ENCODE data around the gene SEC24C.
A peak's percentile ranks its signal among the peaks of the same experiment; 100 is the strongest.

The SEC24C gene

GRCh38 chr10:73814276-73814895 lies 70.2 kb downstream of the SEC24C start:
- DNase-seq = no peak

DNA sequence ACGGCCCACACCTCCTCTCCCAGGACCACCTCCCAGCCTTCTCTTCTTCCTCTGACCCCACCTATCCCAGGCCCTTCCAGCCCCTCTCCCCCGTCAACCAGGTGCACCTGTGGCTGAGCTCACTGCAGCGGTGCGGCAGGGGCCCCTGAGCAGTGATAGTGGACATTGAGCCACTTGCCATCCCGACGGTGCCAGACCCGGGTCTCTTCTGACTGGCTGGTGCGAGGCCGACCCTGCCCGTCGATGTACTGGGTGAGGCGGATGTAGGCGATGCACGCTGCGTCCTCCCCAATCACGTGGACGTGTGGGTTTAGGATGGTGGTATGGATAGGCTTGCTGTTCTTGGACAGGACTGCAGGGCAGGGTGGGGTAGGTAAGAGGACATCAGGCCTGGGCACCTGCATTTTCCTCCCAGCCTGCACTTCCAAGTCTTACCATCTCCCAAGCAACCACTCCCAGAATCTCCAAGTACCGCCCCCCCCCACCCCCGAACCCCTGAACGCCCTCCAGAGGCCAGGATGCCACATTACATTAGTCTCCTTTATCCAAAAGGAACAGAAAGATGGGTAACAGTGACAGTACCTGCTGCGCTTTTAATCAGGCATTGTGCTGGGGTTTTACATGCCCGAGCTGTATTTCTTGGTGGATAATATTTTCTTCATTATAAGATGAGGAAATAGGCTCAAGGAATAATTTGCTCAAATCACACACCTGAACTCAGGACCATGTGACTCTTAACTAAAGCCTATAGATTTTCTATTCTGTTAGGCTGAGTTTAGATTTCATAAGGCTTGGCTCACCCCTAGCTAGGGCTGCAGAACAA lies 70.9 kb downstream of the SEC24C start:
- DNase-seq = peak; percentile 38

GRCh38 chr10:73815719-73816030 lies 71.5 kb downstream of the SEC24C start:
- DNase-seq = no peak

DNA sequence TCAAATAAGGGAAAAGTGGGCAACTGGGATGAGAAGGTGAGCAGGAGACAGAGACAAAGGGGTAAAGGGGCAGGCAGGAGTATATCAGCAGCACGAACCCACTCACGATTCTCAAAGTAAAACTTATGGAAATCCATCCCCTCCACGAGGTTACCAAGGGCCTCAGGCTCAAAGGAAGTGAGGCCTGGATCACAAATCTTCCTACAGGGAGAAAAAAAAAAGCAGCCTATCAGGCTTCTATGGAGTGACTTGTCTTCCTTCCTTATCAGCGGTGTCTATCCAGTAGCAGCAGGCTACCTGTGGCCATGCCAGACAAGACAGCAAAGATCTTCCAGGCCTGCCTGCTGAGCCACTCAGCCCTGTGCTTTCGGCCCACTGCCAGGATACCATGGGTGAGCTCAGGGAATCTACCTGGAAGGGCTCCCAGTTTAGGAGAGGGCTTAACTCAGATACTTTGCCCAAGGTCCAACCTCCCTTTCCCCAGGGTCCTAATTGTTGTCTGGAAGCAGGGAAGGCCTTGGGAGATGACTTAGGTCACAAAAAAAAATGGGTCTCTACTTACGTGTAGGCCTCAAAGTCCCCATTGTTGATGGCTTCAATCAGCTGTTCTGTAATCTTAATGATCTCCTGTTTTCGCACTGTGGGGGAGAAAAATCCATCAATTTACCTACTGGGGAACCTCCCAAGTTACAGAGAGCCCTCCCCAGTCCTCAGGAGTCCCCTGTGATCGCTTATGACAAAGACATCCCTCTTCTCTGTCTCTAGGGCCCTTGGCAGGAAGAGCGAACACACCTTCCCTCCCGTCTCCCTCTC lies 73.0 kb downstream of the SEC24C start:
- no peak for DNase-seq

GRCh38 chr10:73817826-73818225 lies 73.7 kb downstream of the SEC24C start:
- no peak for DNase-seq

DNA sequence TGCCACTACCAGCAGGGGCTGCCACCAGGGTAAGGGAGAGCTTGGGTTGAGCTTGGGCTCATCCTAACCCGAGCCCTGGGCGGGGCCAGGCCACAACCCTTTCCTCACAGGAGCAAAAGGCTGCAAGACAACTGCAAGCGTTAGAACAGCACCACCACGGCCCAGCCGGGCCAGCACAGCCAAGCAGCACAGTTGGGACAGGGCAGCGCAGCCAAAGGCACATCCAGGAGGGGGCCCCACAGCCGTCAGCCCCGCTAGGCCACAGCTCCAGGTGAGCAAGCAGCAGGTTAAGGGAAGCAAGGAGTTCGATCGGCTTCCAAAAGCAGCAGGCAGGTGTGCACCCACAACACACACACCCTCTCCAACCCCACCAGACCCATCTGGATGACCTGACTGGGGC lies 74.2 kb downstream of the SEC24C start:
- no peak for DNase-seq

DNA sequence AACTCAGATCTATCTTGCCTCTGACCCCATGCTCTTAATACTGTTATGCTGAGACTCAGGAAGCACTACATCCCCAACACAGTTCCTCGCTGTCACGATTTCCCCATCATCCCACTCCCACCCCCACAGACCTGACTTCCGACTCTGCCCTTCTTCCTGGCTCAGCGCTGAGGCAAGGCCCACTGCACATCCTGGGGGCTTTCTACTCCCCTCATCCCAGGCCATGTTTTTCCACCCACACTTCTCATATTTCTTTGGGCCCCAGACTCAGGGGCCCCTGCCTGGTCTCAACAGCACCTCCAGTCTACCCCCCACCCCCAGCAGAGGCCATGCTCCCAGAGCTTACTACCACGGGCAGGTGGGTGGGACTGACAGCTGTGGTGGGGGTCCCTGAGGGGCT lies 74.9 kb downstream of the SEC24C start:
- DNase-seq = no peak

- no peak for DNase-seq
These were observed 75.4 kb downstream of the SEC24C start for GRCh38 chr10:73819513-73820093.

All from NCI-H82 (cell line).